HTR-8/SVneo (cell line): ENCODE data around the gene ANXA8L1.
"Not testable (repeated sequence)": the region's sequence is repeated elsewhere in the genome, so short reads cannot be mapped to it uniquely, and the experiment has no call there.

ENCODE experiments used
- DNase-seq: peaks from one replicate; pipeline ENCODE4 v3.0.0; 2011; ENCODE audit warnings: low spot score, mixed read lengths; ENCODE audit not compliant: insufficient read length
- FAIRE-seq: peaks from 2 replicates; lab custom pipeline; 2011; peaks lifted over from hg19 to GRCh38; lab: Jason Lieb, UNC

The ANXA8L1 gene

DNA sequence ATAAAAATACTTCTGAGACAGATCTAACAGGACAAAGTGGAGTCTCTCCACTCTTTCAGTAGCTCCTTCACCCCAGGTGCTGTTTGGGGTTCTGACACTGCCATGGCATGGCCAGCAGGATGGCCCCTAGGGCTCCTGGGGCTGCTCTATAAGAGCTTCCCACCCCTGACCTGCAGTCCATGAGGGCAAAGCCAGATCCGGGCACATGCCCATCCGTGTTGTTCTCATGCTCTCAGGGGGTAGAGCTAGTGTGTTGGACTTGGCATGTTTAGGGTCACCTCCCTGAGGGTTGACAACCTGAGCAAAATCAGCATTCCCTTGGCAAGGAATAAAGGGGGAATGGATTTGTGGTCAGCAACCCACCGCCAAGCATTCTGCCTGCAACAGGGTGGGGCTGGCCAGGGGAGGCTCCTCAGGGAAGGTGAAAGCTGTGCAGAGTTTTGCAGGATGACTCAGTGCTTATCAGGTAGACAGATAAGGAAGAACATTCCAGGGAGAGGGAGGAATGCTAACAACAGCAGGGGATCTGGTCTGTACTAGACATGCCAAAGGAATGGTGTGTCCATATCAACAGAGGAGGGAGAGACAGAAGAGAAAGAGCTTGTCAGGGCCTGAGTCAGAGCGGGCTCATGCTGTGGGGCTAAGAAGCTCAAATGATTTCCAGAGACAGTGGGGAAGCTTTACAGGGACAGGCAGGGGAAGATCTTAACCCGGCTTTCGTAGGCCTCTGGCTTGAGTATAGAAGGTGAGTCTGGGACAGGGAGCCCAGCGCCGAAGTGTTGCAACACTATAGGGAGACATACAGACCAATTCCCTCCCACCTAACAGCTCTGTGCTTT is 21.1 kb downstream of the ANXA8L1 start:
- not testable (repeated sequence) for DNase-seq

DNA sequence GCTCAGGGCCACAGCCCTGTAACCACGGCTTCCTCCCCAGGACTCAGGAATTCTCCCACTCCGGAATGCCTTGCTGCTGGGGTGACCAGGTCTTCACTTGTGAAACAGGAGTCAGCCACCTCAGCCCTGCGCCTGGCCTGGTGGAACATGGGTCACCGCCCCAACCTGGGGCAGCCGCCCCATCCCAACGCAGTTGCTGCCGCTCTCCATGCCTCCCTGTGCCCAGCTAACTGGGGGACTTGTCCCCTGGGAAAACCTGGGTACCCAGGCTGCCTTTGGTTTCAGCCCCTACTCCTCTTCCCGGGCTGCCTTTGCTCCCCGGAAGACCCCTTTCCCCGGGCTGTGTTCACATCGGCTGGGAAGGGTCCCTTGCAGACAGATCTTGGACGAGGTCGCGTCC is 22.2 kb downstream of the ANXA8L1 start:
- DNase-seq, FAIRE-seq: not testable (repeated sequence)

More for the DNA sequence above, 21.1 kb downstream of the ANXA8L1 start:
- FAIRE-seq: not testable (repeated sequence)

DNA sequence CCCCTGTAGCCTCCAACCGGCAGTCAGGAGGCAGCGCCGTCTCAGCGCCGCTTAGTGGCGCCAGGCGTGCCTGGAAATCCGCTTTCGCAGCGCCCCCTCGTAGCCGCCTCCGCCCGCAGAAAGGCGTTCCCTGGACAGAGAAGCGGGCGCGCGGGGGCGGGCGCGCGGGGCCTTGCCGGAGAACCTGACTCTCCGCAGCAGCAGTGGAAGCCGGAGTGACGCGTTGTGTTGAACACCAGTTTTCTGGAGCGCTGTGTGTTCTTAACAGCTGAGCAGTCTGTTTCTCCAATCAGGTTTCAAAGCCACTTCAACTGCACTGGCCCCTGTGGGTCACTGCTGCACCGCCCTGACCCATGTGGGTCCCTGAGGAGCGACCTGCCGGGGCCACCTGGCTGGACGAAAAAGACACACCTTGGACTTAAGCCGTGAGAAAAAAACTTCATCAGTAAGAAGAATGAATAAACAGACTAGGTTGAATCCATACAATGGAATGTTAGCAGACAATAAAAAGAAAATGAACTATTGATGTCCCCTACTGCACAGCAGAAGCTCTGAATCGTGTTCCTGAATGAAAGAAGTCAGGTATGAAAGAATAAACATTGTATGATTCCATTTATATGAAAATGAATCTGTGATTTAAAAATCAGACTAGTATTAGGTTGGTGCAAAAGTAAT is 22.8 kb downstream of the ANXA8L1 start:
- FAIRE-seq: not testable (repeated sequence)

DNA sequence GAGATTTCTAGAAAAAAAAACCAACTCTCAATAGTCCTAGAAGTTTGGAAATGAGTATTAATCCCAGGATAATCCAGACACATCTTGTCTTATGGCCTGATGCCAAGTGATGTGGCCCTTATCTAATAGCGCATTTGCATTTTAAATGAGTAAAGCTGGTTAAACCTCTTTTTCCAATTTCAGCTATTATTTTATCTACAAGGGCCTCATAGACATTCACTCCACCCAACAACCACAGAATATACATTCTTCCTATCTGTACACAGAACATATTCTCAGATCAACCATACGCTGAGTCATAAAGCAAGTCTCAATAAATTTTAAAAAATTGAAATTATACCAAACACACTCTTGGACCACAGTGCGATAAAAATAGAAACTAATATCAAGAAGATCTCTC is 34.0 kb downstream of the ANXA8L1 start:
- DNase-seq, FAIRE-seq: not testable (repeated sequence)

More for the DNA sequence above, 22.8 kb downstream of the ANXA8L1 start:
- not testable (repeated sequence) for DNase-seq

DNA sequence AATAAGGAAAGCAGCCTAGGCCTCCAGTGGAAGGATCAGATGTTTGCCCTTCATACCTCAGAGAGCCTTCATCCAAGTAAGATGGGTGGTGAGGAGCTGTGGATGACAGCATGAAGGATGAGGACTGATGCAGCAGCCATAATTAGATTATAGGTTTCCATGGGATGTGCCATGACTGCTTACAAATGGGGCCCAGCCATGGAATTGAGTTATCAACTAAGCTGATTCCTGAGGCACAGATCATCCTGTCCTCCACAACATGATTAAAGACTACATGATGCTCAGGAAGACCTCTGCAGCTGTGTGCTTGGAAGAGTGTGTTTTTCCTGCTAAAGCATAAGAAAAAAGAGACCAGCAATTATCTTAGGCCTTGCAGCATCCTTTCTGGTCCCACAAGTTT is 35.5 kb downstream of the ANXA8L1 start:
- FAIRE-seq, DNase-seq: not testable (repeated sequence)

DNA sequence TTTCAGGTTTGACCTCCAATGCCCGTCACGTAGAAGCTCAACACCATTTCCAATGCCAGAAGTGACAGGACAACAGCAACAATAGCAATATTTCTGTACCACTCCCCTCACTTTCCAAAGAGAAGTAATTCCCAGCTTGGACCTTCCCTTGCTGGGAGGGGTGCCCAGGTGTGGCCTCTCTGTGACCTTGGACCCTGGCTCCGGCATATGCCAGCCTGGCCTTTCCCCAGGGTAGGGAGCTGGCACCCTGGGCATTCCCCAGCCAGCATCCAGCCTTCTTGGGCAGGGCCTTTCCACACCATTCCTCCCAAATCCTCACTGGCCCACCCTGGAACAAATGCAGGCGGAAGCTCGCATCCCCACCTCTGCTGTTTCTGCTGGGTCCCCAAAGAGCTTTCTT is 37.1 kb downstream of the ANXA8L1 start:
- FAIRE-seq: not testable (repeated sequence)

DNA sequence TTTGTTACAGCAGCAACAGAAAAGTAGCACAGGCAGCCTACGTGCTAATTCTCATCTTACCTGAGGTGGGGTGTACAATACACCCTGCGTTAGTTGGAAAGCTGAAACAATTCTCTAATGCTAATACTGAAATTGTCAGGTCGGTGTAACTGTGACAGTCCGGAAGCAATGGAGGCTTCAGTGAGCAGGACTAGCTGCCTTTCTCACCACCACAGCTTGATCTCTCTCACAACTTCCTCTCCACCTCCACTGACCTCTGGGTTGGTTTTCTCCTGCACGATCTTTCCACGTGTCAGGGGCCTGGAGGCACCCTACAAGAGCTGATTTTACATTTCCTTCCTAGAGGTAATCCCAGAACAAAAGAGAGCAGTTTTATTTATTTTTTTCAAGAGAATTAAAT is 39.7 kb downstream of the ANXA8L1 start:
- FAIRE-seq, DNase-seq: not testable (repeated sequence)

More for the DNA sequence above, 37.1 kb downstream of the ANXA8L1 start:
- not testable (repeated sequence) for DNase-seq

DNA sequence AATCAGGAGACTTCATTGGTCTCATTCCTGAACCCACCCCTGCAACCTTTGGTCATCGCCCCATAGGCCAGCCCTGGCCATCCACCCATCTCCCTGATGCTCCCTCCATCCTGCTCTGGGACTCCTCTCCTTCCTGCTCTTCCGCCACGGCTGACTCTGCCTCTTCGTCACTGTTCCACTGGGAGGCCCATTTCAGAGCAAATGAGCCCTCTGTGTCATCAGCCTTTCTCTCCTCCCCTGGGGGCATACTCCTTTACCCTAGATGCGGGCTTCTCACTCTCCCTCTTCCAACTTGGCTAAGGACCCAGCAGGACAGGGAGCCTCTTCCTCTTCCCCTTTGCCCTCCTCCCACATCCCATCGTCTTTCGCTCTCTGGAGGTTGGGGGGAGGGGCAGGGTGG is 42.7 kb downstream of the ANXA8L1 start:
- FAIRE-seq, DNase-seq: not testable (repeated sequence)

DNA sequence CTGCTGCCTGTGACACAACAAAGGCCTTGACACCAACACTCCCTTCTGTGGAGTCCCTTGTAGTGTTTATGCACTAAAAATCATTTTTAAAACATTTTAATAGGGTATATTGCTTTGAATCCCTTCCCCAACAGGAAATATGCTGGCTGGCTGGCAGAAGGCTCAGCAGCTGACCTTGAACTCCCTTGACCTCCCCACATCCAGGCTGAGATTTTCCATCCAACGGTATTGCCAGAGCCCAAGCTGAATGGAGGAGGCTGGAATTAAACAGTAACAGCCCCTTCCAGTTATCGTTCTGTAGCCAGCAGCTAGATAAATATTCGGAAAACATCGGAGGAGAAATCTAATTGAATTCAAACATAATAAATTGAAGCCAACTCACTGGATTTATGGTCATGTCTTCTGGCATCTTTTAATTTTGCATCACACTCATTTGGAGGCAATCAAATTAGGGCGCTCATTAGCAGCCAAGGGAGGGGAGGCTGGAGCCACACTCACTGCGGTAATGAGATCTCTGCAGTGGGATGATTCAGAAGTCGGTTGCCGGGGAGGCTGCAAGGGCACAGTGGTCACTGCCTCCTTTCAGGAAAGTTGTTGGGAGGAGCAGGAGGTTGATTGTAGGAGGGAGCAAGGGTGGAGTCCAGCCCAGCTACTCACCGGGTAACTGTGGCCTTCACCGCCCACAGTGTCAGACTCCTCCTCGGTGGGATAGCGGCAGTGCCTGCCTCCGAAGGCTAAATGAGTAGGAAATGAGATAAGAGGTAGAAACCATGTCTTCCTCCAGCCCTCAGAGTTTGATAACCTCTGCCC is 44.2 kb downstream of the ANXA8L1 start:
- FAIRE-seq, DNase-seq: not testable (repeated sequence)

DNA sequence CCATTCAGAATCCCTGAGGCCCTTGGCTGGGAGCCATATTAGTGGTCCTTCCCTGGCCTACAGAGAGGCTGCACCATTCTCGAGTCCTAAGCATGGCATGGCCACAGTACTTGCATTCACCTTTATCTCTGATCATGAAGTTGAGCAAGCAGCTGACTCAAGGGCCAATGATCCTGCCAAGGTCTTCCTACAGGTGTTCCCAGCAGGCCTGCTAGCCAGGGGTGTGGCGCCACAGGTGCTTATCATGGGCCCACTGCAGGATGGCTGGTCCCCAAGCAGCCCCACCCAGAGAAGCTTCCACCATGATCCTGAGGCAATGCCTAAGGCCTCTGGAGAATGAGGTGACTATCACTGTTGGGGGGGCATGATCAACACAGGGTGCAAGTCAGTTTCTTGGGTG is 48.0 kb downstream of the ANXA8L1 start:
- not testable (repeated sequence) for FAIRE-seq

DNA sequence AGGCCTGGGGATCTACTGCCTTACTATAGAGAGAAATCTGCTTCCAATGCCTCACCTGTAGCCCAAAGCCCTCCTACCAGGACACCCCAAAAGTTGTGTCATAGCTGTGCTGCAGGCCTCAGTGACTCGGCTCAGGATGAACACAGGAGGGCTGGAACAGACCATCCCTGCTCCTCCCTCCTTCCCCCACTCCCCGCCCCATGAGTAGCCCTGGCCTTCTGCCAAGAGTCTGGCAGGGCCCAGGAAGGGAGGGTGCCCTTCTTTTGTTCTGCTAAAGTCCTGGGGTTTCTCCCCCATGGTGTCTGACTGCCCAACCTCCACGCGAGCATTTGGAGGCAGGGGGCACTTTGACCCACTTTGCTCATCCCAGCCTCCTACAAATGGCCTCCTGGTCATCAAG is 65.4 kb downstream of the ANXA8L1 start:
- FAIRE-seq, DNase-seq: not testable (repeated sequence)

More for the DNA sequence above, 48.0 kb downstream of the ANXA8L1 start:
- not testable (repeated sequence) for DNase-seq
